B cell (primary cell): ENCODE data around the gene GPC3. TPM values are rescaled to one million over a fixed set of nuclear protein-coding genes. Genes with fewer than 3 reads are reported as not detected.

Experiments
- ATAC-seq: fragments of 200-7000 bp; cut with Tn5 transposase; one replicate; pipeline ENCODE4 v1.10.0; 2021; ENCODE audit warnings: low read depth, mild to moderate bottlenecking, moderate number of reproducible peaks, moderate library complexity
- CTCF ChIA-PET: fragments of 350-600 bp; sonication (Branson Sonifier 250); formaldehyde crosslinking; loops from one replicate; lab custom pipeline; 2021; ENCODE audit warnings: antibody characterized with exemption, inconsistent platforms; lab: Charles Lee
- POLR2A ChIA-PET: fragments of 350-600 bp; sonication (Branson Sonifier 250); formaldehyde crosslinking; loops from one replicate; lab custom pipeline; 2021; ENCODE audit warnings: antibody characterized with exemption; lab: Charles Lee
- DNase-seq: peaks from one replicate; pipeline ENCODE4 v3.0.0; 2013
- H2AFZ ChIP-seq: 2 replicates; pipeline ENCODE4 v1.6.1; 2012; ENCODE audit warnings: mild to moderate bottlenecking, low read depth, low read length; ENCODE audit not compliant: insufficient read depth, poor library complexity, severe bottlenecking
- H3K27ac ChIP-seq, 2 donors: 1 replicate in 1 of 2; 2 replicates in 1 of 2; pipeline ENCODE4 v1.5.1; 2012 to 2013; ENCODE audit warnings: low read length in 2 of 2, mild to moderate bottlenecking in 2 of 2, moderate library complexity in 1 of 2
- H3K27me3 ChIP-seq, 4 experiments: fragments of 200-600 bp in 1 of 4; sonication (generic) in 1 of 4; replicated peaks in 1 of 4; 1 replicate in 2 of 4; 2 replicates in 2 of 4; pipeline versions ENCODE4 v1.6.1 to v1.7.0; 2013 to 2016; ENCODE audit warnings: low read length in 3 of 4, mild to moderate bottlenecking in 2 of 4, mixed read lengths in 1 of 4, moderate library complexity in 1 of 4; ENCODE audit not compliant: insufficient read depth in 4 of 4, control insufficient read depth in 3 of 4; ENCODE audit errors: control extremely low read depth in 1 of 4
- H3K36me3 ChIP-seq, 2 experiments: replicated peaks in 1 of 2; 1 replicate in 1 of 2; 2 replicates in 1 of 2; pipeline versions ENCODE4 v1.6.1 to v1.7.1; 2013; ENCODE audit warnings: low read length in 1 of 2; ENCODE audit not compliant: insufficient read depth in 2 of 2, control insufficient read depth in 1 of 2; ENCODE audit errors: control extremely low read depth in 1 of 2, extremely low read depth in 1 of 2
- H3K4me1 ChIP-seq, 2 donors: fragments of 200-600 bp in 1 of 2; sonication (generic) in 1 of 2; 1 replicate in 1 of 2; 2 replicates in 1 of 2; pipeline versions ENCODE4 v1.5.1 to v1.6.1; 2013 to 2017; ENCODE audit warnings: low read length in 2 of 2; ENCODE audit not compliant: control insufficient read depth in 2 of 2, insufficient read depth in 2 of 2
- H3K4me2 ChIP-seq: replicated peaks from 2 replicates; pipeline ENCODE3; 2012; ENCODE audit warnings: mild to moderate bottlenecking, low read depth, low read length; ENCODE audit not compliant: poor library complexity, severe bottlenecking
- H3K4me3 ChIP-seq, 5 experiments: fragments of 200-600 bp in 1 of 5; sonication (generic) in 1 of 5; 1 replicate in 3 of 5; 2 replicates in 2 of 5; pipeline versions ENCODE4 v1.5.1 to v1.7.0; 2011 to 2016; ENCODE audit warnings: low read length in 4 of 5, mild to moderate bottlenecking in 4 of 5, low read depth in 2 of 5, control low read depth in 1 of 5, moderate library complexity in 1 of 5; ENCODE audit not compliant: insufficient read depth in 1 of 5; ENCODE audit errors: control extremely low read depth in 1 of 5, extremely low read depth in 1 of 5
- H3K79me2 ChIP-seq: fragments of 200-600 bp; sonication (generic); one replicate; pipeline ENCODE4 v1.6.0; 2016; ENCODE audit warnings: low read length; ENCODE audit not compliant: control insufficient read depth, insufficient read depth
- H3K9ac ChIP-seq: fragments of 200-600 bp; sonication (generic); 2 replicates; pipeline ENCODE4 v1.6.1; 2017; ENCODE audit warnings: mild to moderate bottlenecking, low read length, moderate library complexity
- H3K9me3 ChIP-seq, 3 donors: one replicate each; pipeline versions ENCODE4 v1.6.1 to v1.7.1; 2013; ENCODE audit warnings: low read length in 2 of 3; ENCODE audit not compliant: control insufficient read depth in 2 of 3, insufficient read depth in 1 of 3; ENCODE audit errors: control extremely low read depth in 1 of 3
- H4K20me1 ChIP-seq: 2 replicates; pipeline ENCODE4 v1.6.0; 2012; ENCODE audit warnings: mild to moderate bottlenecking, low read length; ENCODE audit not compliant: insufficient read depth, control insufficient read depth, poor library complexity, severe bottlenecking
- H3K27ac Mint-ChIP-seq: one replicate; pipeline ENCODE4 v1.8.0; 2021; ENCODE audit warnings: mixed read lengths
- H3K27me3 Mint-ChIP-seq: one replicate; pipeline ENCODE4 v1.8.0; 2021; ENCODE audit warnings: mixed read lengths
- H3K4me1 Mint-ChIP-seq: one replicate; pipeline ENCODE4 v1.8.0; 2021; ENCODE audit warnings: mixed read lengths
- H3K4me3 Mint-ChIP-seq: one replicate; pipeline ENCODE4 v1.8.0; 2021; ENCODE audit warnings: mixed read lengths
- H3K9me3 Mint-ChIP-seq: one replicate; pipeline ENCODE4 v1.8.0; 2022; ENCODE audit warnings: mixed read lengths; ENCODE audit not compliant: insufficient read depth
- EZH2 ChIP-seq: IDR thresholded peaks from 2 replicates; pipeline ENCODE4 v1.6.1; 2012; ENCODE audit warnings: borderline replicate concordance, low read depth, mild to moderate bottlenecking, moderate library complexity, low read length; ENCODE audit not compliant: insufficient read depth, poor library complexity, severe bottlenecking
- WGBS: methylation state at CpG from one replicate; pipeline ENCODE4 v1.1.5; 2013; ENCODE audit warnings: missing lambda C conversion rate; ENCODE audit not compliant: insufficient coverage; 5-methylcytosine and 5-hydroxymethylcytosine counted together
- intact Hi-C: fragments of 100-400 bp; cut with micrococcal nuclease; formaldehyde crosslinking; loops from one replicate; pipeline ENCODE4 v1.10.0; 2022
- polyA plus RNA-seq: library from polyadenylated mRNA; depleted of rRNA; stranded (reverse); fragments of >200 nt; gene quantifications from 2 replicates; pipeline ENCODE4 v1.2.3, GENCODE V29; 2012
- total RNA-seq, 2 donors: library from RNA; stranded (reverse); fragments of 120-200 nt in 1 of 2; gene quantifications; 1 replicate in 1 of 2; 2 replicates in 1 of 2; pipeline versions ENCODE4 v1.2.3 to v1.2.4, GENCODE V29; 2013 to 2022
- TF ChIP-seq, protein P1 (sequence below): fragments of 200-600 bp; IDR thresholded peaks from one replicate; pipeline ENCODE4 v1.8.0; 2022; ENCODE audit warnings: antibody characterized with exemption, mild to moderate bottlenecking

GPC3 gene
- total and polyA plus RNA-seq, 2 donors (not counting 1 experiment from before 2014, with no cell fraction given), result not detected

DNA sequence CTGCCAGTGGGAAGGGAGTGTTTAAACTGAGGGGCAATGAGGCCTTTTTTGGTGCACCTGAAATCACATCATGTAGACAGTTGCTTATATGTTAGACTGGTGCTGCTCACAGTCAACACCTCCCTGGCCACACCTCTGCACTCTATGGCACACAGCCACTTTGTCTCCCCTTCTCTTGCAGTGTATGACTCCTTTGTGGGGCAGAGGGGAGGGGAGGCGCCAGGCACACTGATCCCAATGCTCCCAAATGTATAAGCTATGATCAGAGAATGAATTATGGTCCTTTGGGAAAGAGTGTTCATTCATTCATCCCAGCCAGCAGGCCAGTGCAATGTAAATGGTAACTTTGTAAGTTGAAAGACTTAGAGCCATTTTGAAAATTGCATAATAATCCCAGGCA lies 4.6 kb upstream of the GPC3 start:
- no peaks in the 10 kb centered on the region for H4K20me1 ChIP-seq
- whole genome bisulfite sequencing, result no CpG with 5 or more reads among the region's 1 CpG
- Mint-ChIP-seq H3K27ac (no peak overlapping the region), H3K4me1 (no peaks in the 10 kb centered on the region), H3K4me3 (no peak overlapping the region), H3K27me3 (peaks cover 20% of the 10 kb centered on the region), H3K9me3 (no peaks in the 10 kb centered on the region)
- no peaks in the 10 kb centered on the region for H3K79me2 ChIP-seq
- no peak overlapping the region for H2AFZ ChIP-seq
- H3K36me3 ChIP-seq, result no peaks in the 10 kb centered on the region
- no peak overlapping the region for H3K4me3 ChIP-seq
- ChIA-PET CTCF (no interaction called here), POLR2A (no interaction called here)
- no peak overlapping the region for H3K4me2 ChIP-seq
- H3K27ac ChIP-seq, result no peak overlapping the region
- TF ChIP-seq, protein P1, sequence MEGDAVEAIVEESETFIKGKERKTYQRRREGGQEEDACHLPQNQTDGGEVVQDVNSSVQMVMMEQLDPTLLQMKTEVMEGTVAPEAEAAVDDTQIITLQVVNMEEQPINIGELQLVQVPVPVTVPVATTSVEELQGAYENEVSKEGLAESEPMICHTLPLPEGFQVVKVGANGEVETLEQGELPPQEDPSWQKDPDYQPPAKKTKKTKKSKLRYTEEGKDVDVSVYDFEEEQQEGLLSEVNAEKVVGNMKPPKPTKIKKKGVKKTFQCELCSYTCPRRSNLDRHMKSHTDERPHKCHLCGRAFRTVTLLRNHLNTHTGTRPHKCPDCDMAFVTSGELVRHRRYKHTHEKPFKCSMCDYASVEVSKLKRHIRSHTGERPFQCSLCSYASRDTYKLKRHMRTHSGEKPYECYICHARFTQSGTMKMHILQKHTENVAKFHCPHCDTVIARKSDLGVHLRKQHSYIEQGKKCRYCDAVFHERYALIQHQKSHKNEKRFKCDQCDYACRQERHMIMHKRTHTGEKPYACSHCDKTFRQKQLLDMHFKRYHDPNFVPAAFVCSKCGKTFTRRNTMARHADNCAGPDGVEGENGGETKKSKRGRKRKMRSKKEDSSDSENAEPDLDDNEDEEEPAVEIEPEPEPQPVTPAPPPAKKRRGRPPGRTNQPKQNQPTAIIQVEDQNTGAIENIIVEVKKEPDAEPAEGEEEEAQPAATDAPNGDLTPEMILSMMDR, result no peak
- no peak for TF ChIP-seq EZH2
- DNase-seq (no peak), ATAC-seq (no peak)
- no peak overlapping the region for H3K9ac ChIP-seq
- peaks cover 0 to under 1% (median 0%) of the 10 kb centered on the region in 3 donors for H3K9me3 ChIP-seq
- peaks cover 2 to 4% of the 10 kb centered on the region in 2 donors for H3K4me1 ChIP-seq
- peaks cover 0 to 11% (median 0%) of the 10 kb centered on the region in 4 experiments for H3K27me3 ChIP-seq
- intact Hi-C loops, result no loop called here

DNA sequence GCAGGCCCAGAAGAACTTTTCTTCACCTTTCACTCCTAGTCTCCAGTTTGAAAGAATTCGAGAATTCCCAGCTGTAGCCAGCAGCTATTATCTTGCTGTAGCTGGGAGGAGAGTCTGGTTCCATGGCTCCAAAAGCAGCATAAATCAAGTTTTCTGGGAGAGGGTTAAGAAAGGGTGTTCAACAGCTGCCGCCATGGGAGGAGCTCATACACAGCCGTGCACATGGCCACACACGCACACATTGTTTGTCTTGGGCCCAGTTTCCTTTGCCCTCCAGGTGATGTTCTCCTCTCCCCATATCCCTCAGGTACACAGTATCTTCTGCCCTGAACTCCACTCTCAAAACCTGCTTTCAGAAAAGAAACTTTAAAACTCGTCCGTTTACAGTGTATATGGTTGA lies 4.1 kb upstream of the GPC3 start:
- ChIA-PET POLR2A (no interaction called here), CTCF (no interaction called here)
- no peak overlapping the region for H3K4me3 Mint-ChIP-seq
- no peaks in the 10 kb centered on the region for H4K20me1 ChIP-seq
- peaks cover 6 to 9% of the 10 kb centered on the region in 2 donors for H3K4me1 ChIP-seq
- H2AFZ ChIP-seq, result no peak overlapping the region
- H3K4me2 ChIP-seq, result no peak overlapping the region
- intact Hi-C loops, result no loop called here
- H3K9me3 ChIP-seq, result peaks cover 0 to 4% (median 0%) of the 10 kb centered on the region in 3 donors
- H3K27ac Mint-ChIP-seq, result no peak overlapping the region
- no peaks in the 10 kb centered on the region for H3K4me1 Mint-ChIP-seq
- no peak overlapping the region for H3K27ac ChIP-seq
- H3K79me2 ChIP-seq, result no peaks in the 10 kb centered on the region
- no peak overlapping the region for H3K9ac ChIP-seq
- H3K27me3 Mint-ChIP-seq, result peaks cover 19% of the 10 kb centered on the region
- H3K4me3 ChIP-seq, result no peak overlapping the region
- ATAC-seq (no peak), DNase-seq (no peak)
- no CpG with 5 or more reads among the region's 6 CpGs for whole genome bisulfite sequencing
- TF ChIP-seq EZH2, result no peak
- TF ChIP-seq, protein P1, result no peak
- H3K36me3 ChIP-seq, result no peaks in the 10 kb centered on the region
- peaks cover 0 to 16% (median 0%) of the 10 kb centered on the region in 4 experiments for H3K27me3 ChIP-seq
- H3K9me3 Mint-ChIP-seq, result no peaks in the 10 kb centered on the region
